Jurkat, Clone E6-1 (cell line): ENCODE results near the gene RPL3.
"Not testable (repeated sequence)": the region's sequence is repeated elsewhere in the genome, so short reads cannot be mapped to it uniquely, and the experiment has no call there.

Source experiments
- DNase-seq: peaks from one replicate; pipeline ENCODE4 v3.0.0-alpha.2; 2011; ENCODE audit warnings: low read depth, low spot score
- H3K4me3 ChIP-seq: 2 replicates; pipeline ENCODE4 v1.5.1; 2011; ENCODE audit warnings: mild to moderate bottlenecking, low read length, control low read depth, moderate library complexity

RPL3 gene

DNA sequence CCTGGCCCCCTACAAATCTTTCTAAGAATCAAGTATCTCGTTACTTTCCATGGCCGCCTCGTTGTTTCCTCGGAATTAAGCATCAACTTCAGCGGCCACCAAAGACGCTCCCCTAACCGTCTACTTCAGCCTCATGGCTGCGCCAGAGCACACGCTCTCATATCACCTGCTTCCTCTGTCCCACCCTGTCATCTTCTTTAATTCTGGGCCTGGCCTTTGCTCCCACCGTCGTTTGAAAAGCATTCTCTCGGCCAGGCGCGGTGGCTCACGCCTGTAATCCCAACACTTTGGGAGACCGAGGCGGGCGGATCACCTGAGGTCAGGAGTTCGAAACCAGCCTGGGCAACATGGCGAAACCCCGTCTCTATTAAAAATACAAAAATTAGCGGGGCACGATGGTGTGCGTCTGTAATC, 1.2 kb upstream of the RPL3 start:
- DNase-seq: not testable (repeated sequence)
- peak overlapping the region; percentile 99 for H3K4me3 ChIP-seq

DNA sequence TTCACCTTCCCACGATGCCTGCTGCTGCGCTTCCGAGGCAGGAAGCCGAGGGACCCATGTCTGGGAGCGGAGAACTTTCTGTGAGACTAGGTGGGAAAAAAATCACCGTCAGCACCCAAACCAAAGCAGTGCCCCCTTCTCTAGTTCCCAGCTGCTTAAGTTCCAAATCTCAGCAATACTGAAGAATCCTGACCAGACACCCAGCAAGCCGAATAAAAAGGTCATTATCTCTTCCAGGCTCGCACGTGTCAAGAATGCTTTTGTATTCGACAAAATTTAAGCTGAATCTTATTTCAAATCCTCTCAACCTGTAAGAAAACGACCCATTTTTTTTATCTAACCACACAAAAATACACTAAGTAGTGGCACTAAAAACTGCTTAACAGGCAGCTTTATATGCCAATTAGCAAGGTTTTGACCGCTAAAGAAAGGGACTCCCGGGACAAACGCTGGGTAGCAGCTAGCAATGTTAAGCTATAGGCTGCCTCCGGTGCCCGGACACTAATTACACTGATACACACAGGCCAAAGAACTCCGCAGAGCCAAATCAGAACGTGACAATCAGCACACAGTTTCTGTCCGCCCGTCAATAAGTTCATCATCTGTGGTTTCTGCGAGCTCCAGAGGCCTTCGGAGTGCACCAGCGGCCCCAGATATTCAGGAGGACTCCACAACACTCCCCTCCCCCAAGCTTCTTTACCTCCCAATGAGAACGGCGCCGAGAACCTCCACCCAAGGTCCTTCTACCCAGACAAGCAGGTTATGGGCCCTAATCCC, 728 bp downstream of the RPL3 start:
- no peak for DNase-seq

DNA sequence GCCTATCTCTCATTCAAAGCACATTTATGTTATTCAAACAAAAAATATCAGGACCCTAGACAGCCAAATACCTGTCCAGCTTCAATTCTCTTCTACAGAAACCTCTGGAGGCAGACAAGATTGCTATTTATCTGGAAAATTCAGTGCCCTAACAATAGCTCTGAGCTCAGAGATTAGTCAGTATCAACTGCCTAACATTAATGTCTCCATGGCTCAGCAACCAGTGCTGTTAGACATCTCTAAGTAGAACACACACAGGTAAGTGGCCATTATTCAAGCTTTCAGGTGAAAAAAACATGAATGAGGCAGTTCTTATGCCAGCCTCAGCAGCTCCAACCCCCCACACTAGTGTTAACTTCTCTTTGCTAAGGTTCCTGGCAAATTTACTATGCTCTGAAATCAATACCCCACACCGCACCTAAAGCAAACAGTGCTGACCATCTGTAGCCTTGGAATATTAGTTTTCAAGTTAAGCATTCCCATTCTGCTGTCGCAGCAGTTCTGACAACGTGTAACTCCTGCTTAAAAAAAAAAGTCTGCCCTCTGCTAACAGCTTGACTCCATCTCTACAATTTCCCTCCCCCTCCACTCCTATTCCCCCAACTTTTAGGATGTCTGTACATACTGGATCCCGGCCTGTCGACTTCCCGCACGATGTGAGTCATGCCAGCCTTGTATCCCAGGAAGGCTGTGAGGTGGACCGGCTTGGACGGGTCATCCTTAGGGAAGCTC, 1.5 kb downstream of the RPL3 start:
- H3K4me3 ChIP-seq: peak overlapping the region; percentile 99
- DNase-seq: no peak

More for the DNA sequence above, 728 bp downstream of the RPL3 start:
- peak overlapping the region; percentile 99 for H3K4me3 ChIP-seq

GRCh38 chr22:39317084-39317774, 2.2 kb downstream of the RPL3 start:
- DNase-seq: no peak

DNA sequence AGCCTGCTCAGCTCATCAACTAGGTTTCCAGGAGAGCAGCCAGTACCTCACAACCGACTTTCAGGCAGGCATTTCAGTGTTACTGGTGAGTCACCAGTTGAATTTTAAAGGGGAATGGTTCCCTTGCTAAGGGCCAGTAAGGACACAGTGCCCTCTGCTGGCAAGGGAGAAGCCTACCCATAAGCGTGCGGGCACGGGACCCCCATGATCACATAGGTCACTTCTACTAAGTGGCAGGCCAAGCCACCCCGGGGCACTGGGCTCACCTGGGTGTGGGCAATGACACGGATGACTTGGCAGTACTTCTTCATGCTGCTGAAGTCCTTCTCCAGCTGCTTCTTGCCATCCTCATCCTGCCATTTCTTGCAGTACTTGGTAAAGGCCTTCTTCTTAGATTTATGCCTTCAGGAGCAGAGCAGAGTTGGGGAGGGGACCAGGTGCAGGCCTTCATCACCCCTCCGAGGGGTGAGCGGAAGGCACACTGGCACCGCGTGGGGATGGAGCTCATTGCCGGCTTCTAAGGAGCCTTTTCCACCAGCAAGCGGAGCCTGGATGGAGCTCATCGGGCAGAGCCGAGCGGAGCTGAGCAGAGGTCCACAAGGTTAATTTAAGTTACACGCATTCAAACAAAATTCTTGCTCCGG, 2.9 kb downstream of the RPL3 start:
- no peak overlapping the region for H3K4me3 ChIP-seq
- DNase-seq: peak; percentile 58

More at GRCh38 chr22:39317084-39317774, 2.2 kb downstream of the RPL3 start:
- peak overlapping the region; percentile 99; the same call in 1 of the 2 replicates for H3K4me3 ChIP-seq

- no peak overlapping the region for H3K4me3 ChIP-seq
- DNase-seq: no peak
These were observed 4.0 kb downstream of the RPL3 start for GRCh38 chr22:39315389-39315788.

DNA sequence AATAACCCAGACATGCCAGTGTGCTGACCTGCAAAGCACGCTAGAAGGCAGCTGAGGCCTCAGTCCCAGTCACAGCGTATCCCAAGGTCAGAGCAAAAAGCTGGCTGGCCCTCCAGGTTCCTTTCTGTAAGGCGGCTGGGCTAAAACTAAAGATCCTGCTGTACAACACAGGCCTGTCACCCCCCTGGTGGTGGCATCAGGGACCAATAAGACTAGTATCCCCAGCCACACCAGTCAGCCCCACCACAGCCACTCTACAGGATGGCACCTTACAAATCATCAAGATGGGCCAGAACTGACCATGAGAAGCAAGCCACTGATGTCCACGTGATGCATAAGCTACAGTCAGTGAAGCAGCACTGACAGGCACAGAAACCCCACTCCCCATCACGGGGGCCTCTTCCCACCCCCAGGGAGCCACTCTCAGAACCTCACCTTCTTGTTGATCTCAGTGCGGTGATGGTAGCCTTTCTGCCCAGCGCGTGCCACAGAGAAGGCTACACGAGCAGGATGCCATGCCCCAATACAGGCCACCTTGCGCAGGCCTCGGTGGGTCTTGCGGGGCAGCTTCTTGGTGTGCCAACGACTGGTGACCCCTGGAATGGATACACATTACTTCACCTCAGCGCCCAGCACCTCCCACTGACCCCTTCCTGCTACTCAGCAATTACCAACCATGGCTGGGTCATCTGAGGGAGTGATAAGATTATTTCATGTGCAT, 5.0 kb downstream of the RPL3 start:
- no peak overlapping the region for H3K4me3 ChIP-seq
- no peak for DNase-seq

DNA sequence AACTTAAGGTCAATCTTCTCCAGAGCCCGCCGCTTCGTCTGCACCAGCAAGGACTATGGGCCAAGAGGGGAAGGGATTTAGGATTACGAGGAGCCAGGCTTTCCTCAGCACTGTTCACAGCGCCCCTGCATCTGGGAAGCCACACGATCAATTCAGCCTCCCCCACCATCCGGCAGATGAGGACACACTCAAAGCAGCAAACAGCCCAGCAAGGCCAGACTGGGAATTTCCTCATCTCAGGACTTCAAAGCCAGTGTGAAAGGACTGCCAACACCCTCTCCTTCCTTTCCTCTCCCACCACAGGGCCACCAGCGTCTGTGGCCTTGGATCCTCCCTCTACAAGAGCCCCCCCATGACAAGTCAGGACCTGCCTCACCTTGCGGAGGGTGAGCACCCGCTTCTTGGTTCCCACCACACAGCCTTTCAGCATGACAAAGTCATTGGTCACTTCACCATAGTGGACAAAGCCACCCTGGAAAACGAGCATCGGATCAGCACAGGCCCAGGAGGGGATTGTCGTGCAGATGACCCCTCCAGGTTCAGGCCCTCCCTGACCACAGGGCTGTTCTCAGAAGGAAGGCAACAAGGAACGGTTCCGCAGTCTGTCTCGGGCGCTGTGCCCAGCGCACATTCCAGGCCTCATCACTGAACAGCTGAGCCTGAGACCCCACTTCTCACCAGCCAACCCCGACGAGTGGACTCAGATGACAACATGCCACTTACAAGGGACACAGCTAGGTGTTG, 6.0 kb downstream of the RPL3 start:
- H3K4me3 ChIP-seq: no peak overlapping the region
- no peak for DNase-seq

GRCh38 chr22:39312410-39312809, 7.0 kb downstream of the RPL3 start:
- no peak for DNase-seq
- no peak overlapping the region for H3K4me3 ChIP-seq

DNA sequence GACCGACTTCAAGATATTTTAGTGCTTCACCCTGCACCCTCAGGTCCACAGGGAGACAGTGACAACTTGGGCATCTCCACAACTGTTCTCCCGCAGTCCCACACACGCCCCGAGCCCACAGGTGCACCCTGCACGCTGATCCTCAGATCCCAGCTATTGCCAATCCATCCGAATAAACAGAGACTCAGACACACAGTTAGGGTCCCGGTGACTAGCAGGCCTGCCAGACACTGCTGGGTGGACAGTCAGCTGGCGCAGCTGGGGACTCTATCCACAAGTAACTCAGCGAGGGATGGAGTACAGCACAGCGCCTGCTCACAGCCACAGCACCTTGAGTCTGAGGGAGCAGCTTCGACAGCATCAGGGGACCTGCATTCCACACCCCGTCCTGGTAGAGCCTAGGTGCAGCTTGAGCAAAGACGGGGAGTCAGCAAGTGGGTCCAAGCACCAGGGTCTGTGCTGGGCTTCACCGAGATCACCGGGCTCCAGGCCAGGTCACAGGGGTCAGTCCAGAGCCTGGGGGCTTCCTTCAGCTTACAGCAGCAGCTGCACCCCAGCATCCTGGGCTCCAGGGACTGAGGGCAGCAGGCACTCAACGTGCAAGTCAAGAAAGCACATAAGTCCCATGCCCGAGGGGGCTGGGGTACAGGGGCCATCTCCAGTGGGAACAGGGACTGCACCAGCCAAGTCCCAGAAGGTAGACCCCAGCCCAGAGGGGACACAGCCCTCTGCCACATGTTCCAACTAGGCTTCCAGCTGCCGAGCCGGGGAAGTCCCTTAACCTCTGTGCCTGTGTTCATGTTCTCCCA, 7.6 kb downstream of the RPL3 start:
- no peak for DNase-seq
- no peak overlapping the region for H3K4me3 ChIP-seq

GRCh38 chr22:39309881-39310714, 9.3 kb downstream of the RPL3 start:
- no peak for DNase-seq

DNA sequence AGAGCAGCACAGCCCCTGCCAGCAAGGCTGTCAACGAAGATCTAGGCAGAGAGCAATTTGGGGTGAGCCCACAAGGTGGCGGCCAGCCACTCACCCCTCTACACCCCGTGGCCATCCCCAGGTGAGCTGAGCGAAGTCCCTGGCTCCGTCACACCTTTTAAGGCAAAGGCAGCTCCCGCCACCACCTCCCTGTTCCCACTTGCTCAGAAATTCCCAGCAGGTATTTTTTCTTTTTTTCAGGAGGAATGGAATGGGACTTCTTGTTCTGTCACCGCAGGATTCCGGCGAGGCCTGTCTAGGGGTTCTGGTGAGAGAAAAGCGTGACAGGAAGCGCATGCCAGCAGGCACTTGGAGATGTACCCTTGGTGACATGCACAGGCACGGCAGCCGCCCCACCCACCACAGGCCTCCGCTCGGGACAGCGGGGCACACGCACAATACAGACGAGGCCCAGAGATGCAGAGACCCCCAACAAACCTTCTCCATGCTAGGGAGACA, 10.0 kb downstream of the RPL3 start:
- no peak overlapping the region for H3K4me3 ChIP-seq
- DNase-seq: no peak

More at GRCh38 chr22:39309881-39310714, 9.3 kb downstream of the RPL3 start:
- H3K4me3 ChIP-seq: no peak overlapping the region

GRCh38 chr22:39308614-39309363, 10.6 kb downstream of the RPL3 start:
- H3K4me3 ChIP-seq: no peak overlapping the region
- DNase-seq: no peak

GRCh38 chr22:39306456-39307361, 12.7 kb downstream of the RPL3 start:
- no peak overlapping the region for H3K4me3 ChIP-seq
- no peak for DNase-seq
